HEK293 (cell line): Measurements from ENCODE around the gene CPNE1.

Experiments
- CTCF ChIP-seq: fragments of 450-650 bp; formaldehyde crosslinking; IDR thresholded peaks from 2 replicates; pipeline ENCODE4 v1.5.1; 2016; ENCODE audit warnings: missing biosample characterization, missing genetic modification characterization
- ZIC2 ChIP-seq: fragments of 450-650 bp; formaldehyde crosslinking; IDR thresholded peaks from 2 replicates; pipeline ENCODE4 v1.5.1; 2016; ENCODE audit warnings: missing biosample characterization, missing genetic modification characterization

GRCh38 chr20:35625584-35626385 lies 38.9 kb downstream of the CPNE1 start:
- no peak for TF ChIP-seq CTCF (tag by site-specific recombination)
- TF ChIP-seq ZIC2 (tag by site-specific recombination) = no peak
